GM18502 (cell line): ENCODE results near the gene SRPK3.
"Not testable (repeated sequence)": the region's sequence is repeated elsewhere in the genome, so short reads cannot be mapped to it uniquely, and the experiment has no call there.

ENCODE experiments used
- ATAC-seq: cut with Tn5 transposase; IDR thresholded peaks from one replicate; pipeline ENCODE4 v1.9.1; 2021; ENCODE audit warnings: mild to moderate bottlenecking; ENCODE audit not compliant: unreplicated experiment, poor library complexity

The SRPK3 gene

DNA sequence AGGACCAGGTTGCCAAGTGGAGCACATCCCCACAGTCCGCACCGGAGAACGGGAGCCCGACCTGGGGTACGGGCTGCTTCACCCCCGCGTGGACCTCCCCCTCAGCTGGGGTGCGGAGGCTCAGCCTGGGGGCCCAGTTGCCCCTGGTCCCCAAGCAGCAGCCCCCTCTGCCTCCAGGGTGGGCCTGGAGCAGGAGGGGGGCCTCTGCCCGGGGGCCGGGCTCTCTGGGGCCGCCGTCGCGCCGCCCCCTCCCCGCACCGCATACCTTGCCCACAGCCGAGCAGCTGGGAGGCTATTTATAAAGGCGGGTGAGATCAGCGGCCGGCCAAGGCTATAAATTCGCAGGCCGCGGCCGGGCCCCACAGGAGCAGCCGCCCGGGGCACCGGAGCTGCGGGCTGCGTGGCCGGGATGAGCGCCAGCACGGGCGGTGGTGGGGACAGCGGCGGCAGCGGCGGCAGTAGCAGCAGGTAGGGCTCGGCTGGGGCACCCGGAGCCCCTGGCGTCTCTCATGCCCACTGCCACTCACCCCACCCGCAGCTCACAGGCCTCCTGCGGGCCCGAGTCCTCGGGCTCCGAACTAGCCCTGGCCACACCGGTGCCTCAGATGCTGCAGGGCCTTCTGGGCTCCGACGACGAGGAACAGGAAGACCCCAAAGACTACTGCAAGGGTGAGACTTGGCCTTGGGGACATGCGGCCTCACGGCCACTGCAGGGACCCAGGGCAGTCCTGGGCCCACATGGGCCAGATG, at the start of gene SRPK3:
Gene SRPK3, plus strand, starts transcription at position 364 of the 750 bp plus-strand sequence. Its CDS starts 46 bp downstream, at position 410.
- ATAC-seq, result no peak

GRCh38 chrX:153731117-153731844, 49.6 kb upstream of the SRPK3 start:
- no peak for ATAC-seq

DNA sequence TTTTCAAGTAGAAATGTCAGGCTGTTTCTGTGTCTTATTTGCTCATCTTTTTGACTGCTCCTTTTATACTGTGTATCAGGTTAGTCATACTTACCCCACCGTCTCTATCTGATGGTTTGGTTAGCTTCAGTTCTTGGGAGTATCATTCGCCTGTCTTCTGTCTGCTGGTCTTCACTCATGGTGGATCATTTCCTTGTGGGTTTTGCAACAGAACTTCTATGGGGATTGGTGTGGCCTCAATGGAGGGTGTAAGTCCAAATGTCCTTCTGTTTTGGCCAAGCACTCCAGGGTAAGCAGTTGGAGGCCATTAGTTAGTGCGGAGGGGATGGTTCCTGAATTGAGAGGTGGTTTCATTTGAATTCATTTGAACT, 49.0 kb upstream of the SRPK3 start:
- no peak for ATAC-seq

- no peak for ATAC-seq
Measured at GRCh38 chrX:153732401-153732800, 48.4 kb upstream of the SRPK3 start.

GRCh38 chrX:153733651-153734240, 47.1 kb upstream of the SRPK3 start:
- no peak for ATAC-seq

DNA sequence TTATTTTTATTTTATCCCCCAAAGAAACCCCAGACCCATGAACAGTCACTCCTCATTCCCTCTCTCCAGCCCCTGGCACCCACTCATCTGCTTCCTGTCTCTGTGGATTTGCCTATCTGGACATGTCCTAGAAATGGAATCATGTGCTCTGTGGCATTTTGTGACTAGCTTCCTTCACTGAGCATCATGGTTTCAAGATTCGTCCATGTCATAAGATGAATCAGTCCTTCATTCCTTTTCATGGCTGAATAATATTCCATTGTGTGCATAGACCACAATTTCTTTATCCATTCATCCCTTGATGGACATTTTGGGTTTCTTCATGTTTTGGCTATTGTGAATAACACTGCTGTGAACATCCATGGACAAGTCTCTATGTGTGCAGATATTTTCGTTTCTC, 46.0 kb upstream of the SRPK3 start:
- ATAC-seq, result no peak

DNA sequence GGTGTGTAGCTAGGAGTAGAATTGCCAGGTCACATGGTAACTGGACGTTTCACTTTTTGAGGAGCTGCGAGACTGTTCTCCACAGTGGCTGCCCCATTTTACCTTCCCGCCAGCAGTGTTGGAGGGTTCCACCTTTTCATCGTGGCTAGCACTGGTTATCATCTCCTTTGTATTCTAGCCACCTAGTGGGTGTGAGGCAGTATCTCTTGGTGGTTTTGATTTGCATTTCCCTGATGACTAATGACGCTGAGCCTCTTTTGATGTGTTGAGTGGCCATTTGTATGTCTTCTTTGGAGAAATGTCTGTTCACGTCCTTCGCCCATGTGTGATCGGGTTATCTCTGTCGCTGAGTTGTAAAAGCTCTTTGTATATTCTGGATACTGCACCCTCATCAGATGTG, 45.6 kb upstream of the SRPK3 start:
- peak; percentile 46 for ATAC-seq

- no peak for ATAC-seq
Measured at GRCh38 chrX:153736071-153736820, 44.6 kb upstream of the SRPK3 start.

DNA sequence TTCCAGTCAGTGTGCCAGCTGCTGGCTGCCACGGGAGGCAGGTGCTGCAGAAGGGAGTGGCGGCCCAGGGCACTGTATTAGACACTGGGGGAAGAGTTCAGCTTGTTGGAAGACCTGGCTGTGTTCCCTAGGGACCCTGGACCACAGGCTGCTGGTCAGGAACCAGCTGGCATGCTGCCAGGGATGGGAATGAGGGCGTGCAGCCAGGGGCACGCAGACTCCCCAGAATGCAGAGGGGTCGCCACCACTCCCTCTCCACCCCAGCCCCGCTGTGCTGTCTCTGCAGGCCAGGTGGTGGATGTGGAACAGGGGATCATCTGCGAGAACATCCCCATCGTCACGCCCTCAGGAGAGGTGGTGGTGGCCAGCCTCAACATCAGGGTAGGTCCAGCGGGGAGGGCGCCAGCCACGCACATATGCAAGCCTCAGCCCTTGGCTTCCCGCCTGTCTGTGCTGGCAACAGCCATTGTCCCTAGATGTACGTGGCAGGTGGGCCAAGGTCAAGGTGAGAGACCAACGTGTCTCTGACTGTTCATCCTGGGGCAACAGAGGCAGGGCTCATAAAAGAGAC, 43.9 kb upstream of the SRPK3 start:
- ATAC-seq, result no peak

GRCh38 chrX:153738056-153738605, 42.7 kb upstream of the SRPK3 start:
- ATAC-seq, result no peak

- no peak for ATAC-seq
Measured at GRCh38 chrX:153739754-153740486, 40.9 kb upstream of the SRPK3 start.

DNA sequence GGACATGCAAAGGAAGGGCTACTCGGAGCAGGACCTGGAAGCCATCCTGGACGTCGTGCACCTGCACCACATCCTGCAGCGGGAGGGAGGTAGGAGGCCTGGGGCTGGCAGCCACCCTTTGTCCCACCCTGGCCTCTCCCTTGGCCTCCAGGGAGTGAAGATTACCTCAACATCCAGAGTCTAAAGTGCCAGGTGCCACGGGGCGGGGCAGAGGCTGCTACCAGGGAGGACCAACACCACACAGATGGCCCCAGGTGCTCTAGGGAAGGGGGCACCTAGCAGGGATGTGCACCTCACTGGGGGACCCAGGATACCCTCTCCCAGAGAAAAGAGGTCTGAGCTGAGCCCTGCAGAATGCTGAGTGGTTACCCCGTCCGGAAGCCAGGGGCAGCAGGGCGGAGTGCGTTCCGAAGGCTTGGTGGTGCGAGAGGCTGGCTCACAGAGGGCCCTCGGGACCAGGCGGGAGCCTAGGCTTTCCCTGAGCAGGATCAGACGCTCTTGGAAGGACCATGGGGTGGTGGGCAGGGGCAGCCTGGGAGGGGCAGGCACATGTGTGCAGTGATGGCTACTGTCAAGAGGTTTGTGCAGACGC, 40.1 kb upstream of the SRPK3 start:
- ATAC-seq, result no peak

GRCh38 chrX:153741446-153741845, 39.4 kb upstream of the SRPK3 start:
- ATAC-seq, result no peak

DNA sequence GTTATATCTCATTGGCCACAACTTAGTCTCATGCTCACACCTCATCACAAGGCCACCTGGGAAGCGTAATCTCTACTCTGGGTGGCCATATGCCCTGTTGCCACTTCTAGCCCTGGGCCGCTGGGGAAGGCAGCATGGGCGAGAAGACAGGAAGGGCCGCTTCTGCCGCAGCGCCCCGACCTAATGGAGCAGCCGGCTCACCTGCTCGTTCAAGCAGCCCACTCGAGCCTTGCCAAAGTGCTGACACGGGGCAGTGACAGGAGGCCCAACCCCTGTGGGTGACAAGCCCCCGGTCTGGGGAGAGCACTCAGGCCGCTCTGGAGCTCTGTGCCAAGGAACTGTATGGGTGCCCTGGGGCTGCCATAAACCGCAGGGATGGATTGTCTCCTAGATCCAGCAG, 38.7 kb upstream of the SRPK3 start:
- ATAC-seq, result not testable (repeated sequence)

GRCh38 chrX:153742796-153743467, 37.9 kb upstream of the SRPK3 start:
- ATAC-seq, result not testable (repeated sequence)

GRCh38 chrX:153743468-153744209, 37.2 kb upstream of the SRPK3 start:
- not testable (repeated sequence) for ATAC-seq

- no peak for ATAC-seq
Measured at GRCh38 chrX:153744210-153745066, 36.4 kb upstream of the SRPK3 start.
